GM06990 (cell line): Measurements from ENCODE around the gene COG3.
"Not testable (repeated sequence)": the region's sequence is repeated elsewhere in the genome, so short reads cannot be mapped to it uniquely, and the experiment has no call there.

Source experiments
- DNase-seq: peaks from one replicate; pipeline ENCODE4 v3.0.0-alpha.2; 2011; ENCODE audit not compliant: insufficient read length; ENCODE audit errors: extremely low read depth
- H3K27me3 ChIP-seq: replicated peaks from 2 replicates; pipeline ENCODE4 v1.6.0; 2011; ENCODE audit warnings: low read length; ENCODE audit not compliant: control insufficient read depth, insufficient read depth
- H3K36me3 ChIP-seq: 2 replicates; pipeline ENCODE4 v1.5.1; 2011; ENCODE audit warnings: low read length; ENCODE audit not compliant: control insufficient read depth, insufficient read depth
- H3K4me3 ChIP-seq: replicated peaks from 2 replicates; pipeline ENCODE4 v1.5.1; 2011; ENCODE audit warnings: low read depth, mild to moderate bottlenecking, control low read depth, low read length
- CTCF ChIP-seq: IDR thresholded peaks from 2 replicates; pipeline ENCODE4 v1.5.1; 2011; ENCODE audit warnings: low read length, control low read depth, mild to moderate bottlenecking, inconsistent platforms; ENCODE audit not compliant: insufficient read depth, poor library complexity, severe bottlenecking

COG3 gene

GRCh38 chr13:45419945-45420344 lies 44.8 kb upstream of the COG3 start:
- no peaks in the 10 kb centered on the region for H3K27me3 ChIP-seq
- no peaks in the 10 kb centered on the region for H3K36me3 ChIP-seq
- no peak for TF ChIP-seq CTCF
- no peak overlapping the region for H3K4me3 ChIP-seq
- DNase-seq: no peak

GRCh38 chr13:45422731-45423292 lies 41.9 kb upstream of the COG3 start:
- TF ChIP-seq CTCF: no peak
- Histone ChIP-seq H3K27me3 (no peaks in the 10 kb centered on the region), H3K4me3 (no peak overlapping the region), H3K36me3 (no peaks in the 10 kb centered on the region)
- no peak for DNase-seq

- not testable (repeated sequence) for H3K4me3 ChIP-seq, H3K36me3 ChIP-seq, H3K27me3 ChIP-seq, DNase-seq
Observed at GRCh38 chr13:45426056-45426841, 38.5 kb upstream of the COG3 start.

GRCh38 chr13:45432737-45433380 lies 31.9 kb upstream of the COG3 start:
- DNase-seq: no peak
- no peaks in the 10 kb centered on the region for H3K36me3 ChIP-seq
- H3K27me3 ChIP-seq: no peaks in the 10 kb centered on the region
- no peak overlapping the region for H3K4me3 ChIP-seq
- no peak for TF ChIP-seq CTCF

GRCh38 chr13:45433381-45433790 lies 31.4 kb upstream of the COG3 start:
- H3K36me3 ChIP-seq: no peaks in the 10 kb centered on the region
- no peak for TF ChIP-seq CTCF
- H3K4me3 ChIP-seq: no peak overlapping the region
- no peak for DNase-seq
- no peaks in the 10 kb centered on the region for H3K27me3 ChIP-seq

GRCh38 chr13:45434556-45435371 lies 30.0 kb upstream of the COG3 start:
- H3K36me3 ChIP-seq: no peaks in the 10 kb centered on the region
- no peak for DNase-seq
- H3K4me3 ChIP-seq: no peak overlapping the region
- H3K27me3 ChIP-seq: no peaks in the 10 kb centered on the region
- TF ChIP-seq CTCF: no peak
